ENCODE data around the gene CAB39. TPM values are rescaled to one million over a fixed set of nuclear protein-coding genes. Genes with fewer than 3 reads are reported as not detected.

Gene CAB39
- total and polyA plus RNA-seq, 2 donors (not counting 1 experiment from before 2014, with no cell fraction given), result 21.7 to 75.7 TPM

GRCh38 chr2:230797515-230798495, 85.2 kb downstream of the CAB39 start:
- Mint-ChIP-seq H3K27me3 (no peaks in the 10 kb centered on the region), H3K4me1 (peaks cover 22% of the 10 kb centered on the region), H3K27ac (peak overlapping the region; percentile 44), H3K4me3 (no peak overlapping the region), H3K9me3 (ENCODE audit: insufficient read depth) (no peaks in the 10 kb centered on the region)
- no peak overlapping the region for H2AFZ ChIP-seq (ENCODE audit: insufficient read depth, low read depth, low read length, poor library complexity, severe bottlenecking)
- peaks cover 18 to 51% of the 10 kb centered on the region in 2 experiments for H3K36me3 ChIP-seq (replicated peaks in 1 of 2; ENCODE audit: control extremely low read depth in 1 of 2, control insufficient read depth in 1 of 2, extremely low read depth in 1 of 2, insufficient read depth in 2 of 2, low read length in 1 of 2)
- ChIA-PET CTCF (interaction anchor here (0.6 to 3.1 kb wide), 45 partner anchors 7 to 996 kb away, joined by 3 to 17 read pairs (median 4); partner anchors contain the start of gene SLC16A14), POLR2A (interaction anchor here (1.0 kb wide), 1 partner anchor 595 kb away, joined by 5 read pairs; no protein-coding TSS in a partner anchor)
- TF ChIP-seq EZH2 (IDR thresholded peaks at IDR 0.05; ENCODE audit: borderline replicate concordance, insufficient read depth, low read depth, low read length, poor library complexity, severe bottlenecking) (no peak), CTCF (IDR thresholded peaks at IDR 0.05) (no peak)
- H3K79me2 ChIP-seq (ENCODE audit: control insufficient read depth, insufficient read depth, low read length), result peaks cover 15% of the 10 kb centered on the region
- H3K4me1 ChIP-seq (ENCODE audit: control insufficient read depth in 2 of 2, insufficient read depth in 2 of 2, low read length in 2 of 2), result peaks cover 30 to 33% of the 10 kb centered on the region in 2 donors
- ATAC-seq (ENCODE audit: low read depth) (peak; percentile 52), DNase-seq (peak; percentile 43)
- H3K4me3 ChIP-seq (ENCODE audit: control extremely low read depth in 1 of 5, extremely low read depth in 1 of 5, insufficient read depth in 1 of 5, low read depth in 2 of 5, low read length in 4 of 5), result no peak overlapping the region
- no peaks in the 10 kb centered on the region for H3K9me3 ChIP-seq (ENCODE audit: control extremely low read depth in 1 of 3, control insufficient read depth in 2 of 3, insufficient read depth in 1 of 3, low read length in 2 of 3)
- peaks cover 4% of the 10 kb centered on the region for H4K20me1 ChIP-seq (ENCODE audit: control insufficient read depth, insufficient read depth, low read length, poor library complexity, severe bottlenecking)
- no peak overlapping the region for H3K9ac ChIP-seq (ENCODE audit: low read length)
- H3K27ac ChIP-seq (ENCODE audit: low read length in 2 of 2), result peak overlapping the region; percentile 50 to 73
- intact Hi-C loops (cut with micrococcal nuclease), result loop anchor here (1.0 to 10.0 kb wide), 5 partner anchors 85 to 997 kb away; partner anchors contain the start of gene CAB39
- H3K4me2 ChIP-seq (replicated peaks; ENCODE audit: low read depth, low read length, poor library complexity, severe bottlenecking), result peak overlapping the region; percentile 42
- no peaks in the 10 kb centered on the region for H3K27me3 ChIP-seq (replicated peaks in 1 of 4; ENCODE audit: control extremely low read depth in 1 of 4, control insufficient read depth in 3 of 4, insufficient read depth in 4 of 4, low read length in 3 of 4)
- WGBS (ENCODE audit: insufficient coverage), result 64% methylated on average over 8 of the region's 8 CpGs

Data from B cell (primary cell).